NAMALWA (cell line): ENCODE results near the gene USP24.

Source experiments
- DNase-seq: peaks from one replicate; pipeline ENCODE4 v3.0.0-alpha.2; 2015; ENCODE audit warnings: low spot score

The USP24 gene

GRCh38 chr1:55156093-55156492 is 59.1 kb downstream of the USP24 start:
- no peak for DNase-seq

GRCh38 chr1:55155522-55155921 is 59.6 kb downstream of the USP24 start:
- DNase-seq = no peak

DNA sequence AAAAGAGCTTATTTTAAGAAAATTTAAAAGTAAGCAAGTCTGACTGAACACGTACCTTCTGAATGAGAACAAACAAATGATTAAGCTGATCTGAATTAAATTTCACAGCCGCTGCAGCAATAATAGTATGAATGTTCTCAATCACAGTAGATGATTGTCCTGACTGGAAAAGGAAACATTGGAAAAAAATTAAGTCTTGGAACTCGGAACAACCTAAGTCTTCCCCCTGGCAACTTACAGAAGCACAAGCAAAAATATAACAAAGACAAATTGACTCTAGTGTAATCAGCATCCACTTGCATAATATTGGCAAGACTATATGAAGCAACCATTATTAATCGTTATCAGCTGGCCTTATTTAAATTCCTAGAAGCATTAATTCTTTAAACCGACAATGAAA is 60.5 kb downstream of the USP24 start:
- no peak for DNase-seq

DNA sequence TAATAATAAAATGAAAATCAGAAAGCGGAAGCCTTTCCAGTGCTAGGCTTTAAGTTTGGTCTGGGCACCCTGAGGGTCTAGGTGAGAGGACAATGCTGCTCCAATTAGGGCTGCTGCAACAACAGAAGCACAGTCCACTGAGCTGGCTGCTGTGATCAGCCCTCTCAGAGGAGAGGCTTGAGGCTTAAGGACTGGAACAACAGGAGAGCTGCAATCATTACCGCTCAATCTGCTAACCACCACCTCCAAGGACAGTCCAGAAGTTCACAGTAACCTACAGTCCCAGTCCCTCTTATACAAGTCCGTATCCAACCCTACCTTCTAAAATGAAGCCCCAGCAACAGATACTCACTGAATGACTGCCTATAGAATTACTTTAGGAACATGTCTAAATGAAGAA is 62.1 kb downstream of the USP24 start:
- DNase-seq = no peak

DNA sequence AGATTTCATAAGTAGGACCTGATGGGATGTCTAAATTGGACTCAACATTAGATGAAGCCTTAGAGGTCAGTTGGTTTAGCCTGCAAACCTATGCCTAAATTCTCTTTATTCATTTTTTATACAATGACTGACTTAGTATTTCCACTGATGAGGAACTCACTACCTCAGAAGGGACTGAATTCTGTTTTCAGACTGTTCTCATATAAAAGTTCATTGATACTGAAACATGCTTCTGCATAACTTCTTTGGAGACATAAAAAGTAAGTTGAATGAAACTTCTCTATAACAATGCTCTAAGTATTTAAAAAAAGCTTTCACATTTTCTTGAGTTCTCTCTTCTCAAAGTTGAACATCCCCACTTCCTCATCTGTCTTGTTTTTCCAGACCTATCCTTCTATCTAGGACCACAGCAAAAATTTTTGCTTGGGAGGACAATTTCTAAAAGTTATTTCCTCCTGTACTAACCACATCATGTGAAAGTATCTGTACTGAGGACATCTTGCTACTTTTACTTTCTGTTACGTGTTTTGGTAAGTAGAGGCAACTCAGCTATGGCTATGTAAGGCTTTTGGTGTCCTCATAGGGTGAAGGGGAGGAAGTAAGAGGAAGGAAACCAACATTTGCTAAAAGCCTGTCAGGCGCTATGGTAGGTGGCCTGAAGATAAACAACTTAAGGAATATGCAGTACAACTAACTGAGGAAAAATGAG is 64.1 kb downstream of the USP24 start:
- no peak for DNase-seq

DNA sequence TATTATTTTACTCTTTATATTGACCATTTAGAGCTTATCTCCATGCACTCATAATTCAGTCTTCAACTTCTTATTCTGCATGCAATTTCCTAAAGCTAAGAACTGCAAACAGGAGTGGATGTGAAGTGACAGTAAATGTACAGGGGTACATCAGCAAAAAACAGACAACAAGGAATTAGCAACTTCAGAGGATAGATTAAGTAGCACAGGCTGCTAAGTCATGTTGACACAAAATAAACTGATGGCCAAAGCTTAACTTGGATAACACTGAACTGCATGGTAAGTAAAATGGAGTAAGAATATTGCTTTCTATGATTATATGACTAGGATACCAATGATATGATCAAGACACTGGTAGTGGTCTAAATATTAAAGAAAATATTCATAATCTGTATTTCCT is 66.5 kb downstream of the USP24 start:
- no peak for DNase-seq

DNA sequence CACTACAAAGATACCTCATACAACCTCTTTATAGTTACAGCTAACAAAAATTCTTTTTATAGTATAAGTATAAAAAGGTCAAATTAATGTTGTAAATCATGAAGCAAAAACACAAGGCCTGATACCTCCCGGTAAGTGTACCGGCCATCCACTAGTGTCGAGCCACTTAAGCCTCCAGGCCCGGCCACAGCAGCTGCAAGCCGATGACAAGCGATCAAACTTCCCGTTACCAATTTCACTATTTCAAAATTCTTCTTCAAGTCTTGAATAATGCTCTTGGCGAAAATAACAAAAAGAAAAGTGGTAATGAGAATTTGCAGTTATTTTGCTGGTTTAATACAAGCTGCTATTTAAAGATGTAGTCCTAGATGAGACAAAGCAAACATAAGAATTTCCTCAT is 67.6 kb downstream of the USP24 start:
- DNase-seq = no peak

GRCh38 chr1:55146781-55147180 is 68.4 kb downstream of the USP24 start:
- DNase-seq = no peak

- no peak for DNase-seq
Observed at GRCh38 chr1:55144886-55145285, 70.3 kb downstream of the USP24 start.

GRCh38 chr1:55143684-55144083 is 71.5 kb downstream of the USP24 start:
- peak; percentile 32 for DNase-seq

GRCh38 chr1:55141295-55141893 is 73.8 kb downstream of the USP24 start:
- DNase-seq = no peak

DNA sequence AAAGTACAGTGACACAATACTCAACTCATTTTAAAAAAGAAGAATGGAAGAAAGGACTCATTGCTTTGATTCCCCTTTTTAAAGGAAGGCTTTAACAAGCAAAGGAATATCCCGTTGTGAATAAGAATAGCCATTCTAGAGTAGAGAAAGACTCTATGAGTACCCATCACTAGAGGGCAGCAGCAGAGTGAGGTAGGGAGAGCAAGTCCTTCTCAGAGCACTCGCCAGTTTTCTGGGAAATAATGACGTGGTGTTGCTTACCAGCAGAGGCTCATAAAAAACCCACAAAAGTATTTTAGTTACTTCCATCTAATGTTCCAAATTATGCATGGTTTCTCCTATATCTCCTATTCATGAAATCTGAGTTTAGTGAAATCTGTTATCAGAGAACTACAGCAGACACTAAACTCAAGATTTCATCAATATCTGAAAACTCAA is 74.6 kb downstream of the USP24 start:
- DNase-seq = peak; percentile 84

GRCh38 chr1:55140137-55140536 is 75.0 kb downstream of the USP24 start:
- no peak for DNase-seq

DNA sequence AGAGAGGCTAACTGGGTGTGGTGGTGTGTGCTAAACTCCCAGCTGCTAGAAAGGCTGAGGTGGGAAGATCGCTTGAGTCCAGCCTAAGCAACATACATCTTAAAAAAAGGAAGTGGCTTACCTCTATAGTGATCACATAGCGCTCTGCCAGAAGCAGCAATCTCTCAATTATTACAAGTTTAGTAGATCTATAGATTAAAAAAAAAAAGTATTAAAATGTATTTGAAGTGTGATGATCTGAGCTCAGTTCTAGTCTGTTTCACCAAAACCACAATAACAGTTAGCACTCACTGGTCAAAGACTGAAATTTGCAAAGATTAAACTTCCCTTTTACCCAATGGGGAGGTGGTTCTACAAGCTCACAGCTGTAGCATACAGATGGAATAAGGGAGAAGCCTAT is 76.3 kb downstream of the USP24 start:
- no peak for DNase-seq

- DNase-seq = no peak
Observed at GRCh38 chr1:55134152-55134808, 80.9 kb downstream of the USP24 start.

DNA sequence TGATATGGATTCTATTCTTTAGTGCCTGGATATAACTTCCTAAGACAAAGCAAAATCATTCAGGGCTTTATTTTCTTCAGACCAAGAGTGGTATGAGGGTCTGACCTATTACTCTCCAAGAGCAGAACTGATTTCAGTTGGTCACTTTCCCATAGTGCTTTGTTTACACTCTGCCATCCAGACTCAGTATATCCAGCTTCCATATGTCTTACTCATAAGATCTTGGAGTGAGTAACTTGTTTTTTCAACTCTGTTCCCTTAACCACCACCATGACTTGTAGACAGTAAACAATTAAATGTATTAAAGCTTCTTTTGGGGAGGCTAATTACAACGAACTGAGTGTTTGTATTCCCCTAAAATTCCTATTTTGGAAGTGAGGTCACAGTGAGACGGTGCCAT is 83.4 kb downstream of the USP24 start:
- DNase-seq = no peak

- DNase-seq = no peak
Observed at GRCh38 chr1:55131218-55131617, 83.9 kb downstream of the USP24 start.

DNA sequence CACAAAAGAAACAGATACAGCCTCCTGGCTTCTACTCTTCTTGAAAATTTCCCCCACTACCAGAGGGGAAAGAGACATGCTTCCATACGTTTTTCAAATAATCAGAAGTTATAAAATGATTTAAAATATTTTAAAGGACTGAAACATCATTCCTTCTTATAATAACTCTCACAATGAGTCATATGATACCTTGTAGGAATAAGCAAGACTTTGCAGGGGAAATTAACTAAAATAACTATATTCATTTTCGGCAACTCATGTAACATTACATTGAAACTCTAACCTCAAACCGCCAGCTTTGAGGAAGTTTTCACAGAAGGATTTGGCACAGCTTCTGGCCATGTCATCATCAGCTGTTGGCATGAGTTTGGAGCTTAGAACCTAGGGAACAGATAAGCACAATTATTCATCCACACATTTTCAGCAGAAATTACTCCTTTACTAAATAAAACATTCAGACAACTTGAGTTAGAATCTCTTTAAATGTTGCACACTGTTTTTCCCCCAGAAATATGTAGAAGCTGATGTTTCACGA is 85.9 kb downstream of the USP24 start:
- no peak for DNase-seq

- no peak for DNase-seq
Observed at GRCh38 chr1:55128418-55128995, 86.7 kb downstream of the USP24 start.

GRCh38 chr1:55127827-55128343 is 87.3 kb downstream of the USP24 start:
- DNase-seq = no peak

DNA sequence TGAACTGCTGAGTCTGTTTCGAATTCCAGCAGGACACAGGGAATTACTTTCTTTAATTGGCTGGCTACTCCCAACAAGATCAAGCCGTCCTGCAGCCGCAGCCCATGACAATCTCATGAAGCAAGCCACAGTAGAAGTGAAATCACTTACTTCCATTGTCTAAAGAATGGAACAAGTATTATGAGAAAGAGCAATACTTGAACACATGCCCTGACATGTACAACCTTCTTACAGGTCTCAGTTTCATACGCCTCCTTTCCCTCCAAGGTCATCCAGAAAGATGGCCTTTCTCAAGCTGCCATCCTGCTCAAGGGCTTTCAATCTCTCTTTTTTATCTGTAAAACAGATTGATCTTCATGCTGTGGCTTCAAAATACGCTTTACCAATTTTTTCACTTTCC is 90.7 kb downstream of the USP24 start:
- no peak for DNase-seq

DNA sequence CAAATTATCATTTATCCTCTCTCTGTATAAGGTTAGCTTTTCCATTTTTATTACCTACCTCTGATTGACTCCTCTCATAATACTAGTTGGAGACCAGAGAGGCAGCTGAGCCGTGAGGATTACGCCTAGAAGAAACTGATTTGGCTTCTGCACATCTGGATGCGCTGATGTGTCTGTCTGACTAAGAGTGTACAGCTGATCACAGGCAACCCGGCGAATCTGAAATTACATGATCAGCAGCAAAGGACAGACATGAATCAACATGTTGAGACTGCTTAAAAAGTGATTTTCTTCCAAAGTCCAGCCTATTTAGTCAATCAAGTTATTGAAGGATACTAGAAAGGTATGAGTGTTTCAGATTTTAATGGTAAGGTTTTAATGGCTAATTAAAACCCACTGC is 94.6 kb downstream of the USP24 start:
- DNase-seq = no peak
